ENCODE measurements around the gene RAPGEF4. TPM values are rescaled to one million over a fixed set of nuclear protein-coding genes. Genes with fewer than 3 reads are reported as not detected.

RAPGEF4 gene
- total and polyA plus RNA-seq, 9 of the 15 experiments (the other 6 are each of a cell fraction or from before 2014, with no cell fraction given), result 0.04 to 0.33 (median 0.13) TPM; not detected in 6

GRCh38 chr2:173066887-173067676, 331.4 kb downstream of the RAPGEF4 start (continued):
- TF ChIP-seq ZNF592 (IDR thresholded peaks at IDR 0.05) (no peak), ZNF316 (IDR thresholded peaks at IDR 0.05) (0 out of 2 replicates have a peak, but pooled peaks have one; percentile 3)

- ChIA-PET POLR2A (interaction anchor here (1.3 to 2.2 kb wide), 2 partner anchors 10 to 16 kb away, joined by 3 to 7 read pairs; no protein-coding TSS in a partner anchor), CTCF (ENCODE audit: low intra/inter-chr PET ratio) (interaction anchor here (1.2 kb wide), 1 partner anchor 48 kb away, joined by 10 read pairs; no protein-coding TSS in a partner anchor)
- ATAC-seq (no peak), FAIRE-seq (no peak), DNase-seq (ENCODE audit: extremely low read depth in 1 of 4, low spot score in 3 of 4) (no peak)
- Histone ChIP-seq H3K27ac (ENCODE audit: extremely low read depth, low read depth, low read length) (peak overlapping the region; percentile 78), H3K9me1 (ENCODE audit: control insufficient read depth, insufficient read depth, low read length) (no peaks in the 10 kb centered on the region), H3K4me3 (peak overlapping the region; percentile 66), H2AFZ (ENCODE audit: low read depth, low read length) (peak overlapping the region; percentile 85), H3K4me2 (ENCODE audit: insufficient read depth, low read length) (peak overlapping the region; percentile 86), H3K79me2 (ENCODE audit: control insufficient read depth, insufficient read depth, low read length) (peaks cover 44% of the 10 kb centered on the region), H3K9ac (ENCODE audit: insufficient read depth in 1 of 2, low read depth in 2 of 2, low read length in 2 of 2) (peak overlapping the region; percentile 85 to 99), H3K27me3 (ENCODE audit: control insufficient read depth in 2 of 2, insufficient read depth in 2 of 2, low read length in 2 of 2) (peaks cover 0 to 7% of the 10 kb centered on the region in 2 experiments; a peak in 1 of 5 replicates), H3K9me3 (replicated peaks; ENCODE audit: control insufficient read depth, insufficient read depth, low read depth, low read length) (no peaks in the 10 kb centered on the region), H3K4me1 (replicated peaks in 1 of 2; ENCODE audit: control insufficient read depth in 2 of 2, insufficient read depth in 2 of 2, low read length in 2 of 2) (peaks cover 17% of the 10 kb centered on the region in 2 experiments; a peak in 4 of 5 replicates), H4K20me1 (replicated peaks; ENCODE audit: control insufficient read depth, insufficient read depth, low read length) (no peaks in the 10 kb centered on the region), H3K36me3 (ENCODE audit: control insufficient read depth, insufficient read depth, low read length) (0 out of 3 replicates have a peak, but pooled peaks cover 2% of the 10 kb centered on the region)
- in situ Hi-C loops (cut with MboI), result no loop called here
- intact Hi-C loops (cut with micrococcal nuclease), result loop anchor here (2.0 kb wide), 1 partner anchor 48 kb away; no protein-coding TSS in a partner anchor
- 27% methylated on average over 11 of the region's 25 CpGs for WGBS (ENCODE audit: insufficient coverage, low coverage, missing lambda C conversion rate)
- BruUV-seq (replicated peaks), result TSS peak; percentile 86
- TF ChIP-seq SMARCA4 (IDR thresholded peaks at IDR 0.05) (no peak), ZEB2 (IDR thresholded peaks at IDR 0.05) (0 out of 2 replicates have a peak, but pooled peaks have one; percentile 21), ID3 (CRISPR knock-in tag; IDR thresholded peaks at IDR 0.05) (no peak), ID3 (tag; IDR thresholded peaks at IDR 0.05) (peak; percentile 63), POLR2A (conservative IDR thresholded peaks at IDR 0.05) (no peak), ZMIZ1 (IDR thresholded peaks at IDR 0.05; ENCODE audit: low read depth in 2 of 2, low read length in 2 of 2) (no peak)
Measured at GRCh38 chr2:173075056-173075780, 339.6 kb downstream of the RAPGEF4 start.

Data from K562 (cell line).